ENCODE results near the gene TEX38. TPM values are rescaled to one million over a fixed set of nuclear protein-coding genes. Genes with fewer than 3 reads are reported as not detected.

TEX38 gene
- total RNA-seq, 4 donors from 2014 or later = not detected

DNA sequence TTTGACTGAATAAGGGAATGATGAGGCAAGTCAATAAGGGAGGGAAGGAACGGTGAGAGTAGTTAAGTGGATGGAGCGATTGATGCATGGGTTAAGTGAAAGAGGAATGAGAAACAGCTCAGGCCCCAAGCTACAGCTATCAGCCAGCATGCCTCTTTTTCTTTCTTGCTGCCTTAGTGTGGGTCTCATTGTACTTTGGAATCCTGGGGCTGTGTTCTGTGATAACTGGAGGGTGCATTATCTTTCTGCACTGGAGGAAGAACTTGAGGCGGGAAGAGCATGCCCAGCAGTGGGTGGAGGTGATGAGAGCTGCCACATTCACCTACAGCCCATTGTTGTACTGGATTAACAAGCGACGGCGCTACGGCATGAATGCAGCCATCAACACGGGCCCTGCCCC, 1.0 kb downstream of the TEX38 start:
- Histone ChIP-seq H3K36me3 (peaks cover 0 to 53% (median 6%) of the 10 kb centered on the region in 3 donors), H3K9me3 (no peaks in the 10 kb centered on the region), H3K4me3 (no peak overlapping the region), H3K27ac (no peak overlapping the region), H3K27me3 (no peaks in the 10 kb centered on the region), H3K4me1 (peaks cover 2 to 8% (median 4%) of the 10 kb centered on the region in 3 donors)
- 47 to 59% methylated on average over 3 of the region's 8 CpGs for WGBS, 2 donors
- DNase-seq = no peak
- no peak for TF ChIP-seq POLR2A (IDR thresholded peaks at IDR 0.05)
- TF ChIP-seq, protein P1, sequence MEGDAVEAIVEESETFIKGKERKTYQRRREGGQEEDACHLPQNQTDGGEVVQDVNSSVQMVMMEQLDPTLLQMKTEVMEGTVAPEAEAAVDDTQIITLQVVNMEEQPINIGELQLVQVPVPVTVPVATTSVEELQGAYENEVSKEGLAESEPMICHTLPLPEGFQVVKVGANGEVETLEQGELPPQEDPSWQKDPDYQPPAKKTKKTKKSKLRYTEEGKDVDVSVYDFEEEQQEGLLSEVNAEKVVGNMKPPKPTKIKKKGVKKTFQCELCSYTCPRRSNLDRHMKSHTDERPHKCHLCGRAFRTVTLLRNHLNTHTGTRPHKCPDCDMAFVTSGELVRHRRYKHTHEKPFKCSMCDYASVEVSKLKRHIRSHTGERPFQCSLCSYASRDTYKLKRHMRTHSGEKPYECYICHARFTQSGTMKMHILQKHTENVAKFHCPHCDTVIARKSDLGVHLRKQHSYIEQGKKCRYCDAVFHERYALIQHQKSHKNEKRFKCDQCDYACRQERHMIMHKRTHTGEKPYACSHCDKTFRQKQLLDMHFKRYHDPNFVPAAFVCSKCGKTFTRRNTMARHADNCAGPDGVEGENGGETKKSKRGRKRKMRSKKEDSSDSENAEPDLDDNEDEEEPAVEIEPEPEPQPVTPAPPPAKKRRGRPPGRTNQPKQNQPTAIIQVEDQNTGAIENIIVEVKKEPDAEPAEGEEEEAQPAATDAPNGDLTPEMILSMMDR (IDR thresholded peaks at IDR 0.05) = no peak
- intact Hi-C loops (cut with DNase I) = no loop called here

DNA sequence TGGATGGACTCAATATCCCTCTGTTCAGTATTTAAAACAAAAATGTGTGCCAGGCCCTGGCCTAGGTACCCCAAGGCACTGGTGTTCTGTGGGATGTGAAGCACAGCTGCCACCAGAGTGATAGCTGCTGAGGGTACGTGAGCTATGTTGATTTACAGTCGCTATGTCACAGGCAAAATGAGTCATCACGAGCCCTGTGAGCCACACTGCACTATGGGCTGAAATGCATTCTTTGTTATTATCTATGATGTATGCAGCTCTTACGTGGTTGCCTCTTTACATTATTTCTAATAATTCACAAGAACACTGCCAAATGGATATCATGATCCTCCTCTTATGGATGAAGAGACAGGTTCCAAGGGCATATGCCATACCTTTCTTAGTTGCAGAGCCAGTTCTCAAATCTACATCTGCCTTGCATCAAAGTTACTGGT, 2.1 kb downstream of the TEX38 start:
- no peak for TF ChIP-seq POLR2A (IDR thresholded peaks at IDR 0.05)
- TF ChIP-seq, protein P1 (IDR thresholded peaks at IDR 0.05) = no peak
- no peak overlapping the region for H3K4me3 ChIP-seq
- intact Hi-C loops (cut with DNase I) = no loop called here
- H3K27ac ChIP-seq = no peak overlapping the region
- no peaks in the 10 kb centered on the region for H3K9me3 ChIP-seq
- H3K36me3 ChIP-seq = peaks cover 0 to 64% (median 8%) of the 10 kb centered on the region in 3 donors
- H3K4me1 ChIP-seq = peaks cover 0 to 2% (median 2%) of the 10 kb centered on the region in 3 donors
- no peaks in the 10 kb centered on the region for H3K27me3 ChIP-seq
- no peak for DNase-seq
- 68 to 80% methylated on average over 4 of the region's 4 CpGs for WGBS, 2 donors

DNA sequence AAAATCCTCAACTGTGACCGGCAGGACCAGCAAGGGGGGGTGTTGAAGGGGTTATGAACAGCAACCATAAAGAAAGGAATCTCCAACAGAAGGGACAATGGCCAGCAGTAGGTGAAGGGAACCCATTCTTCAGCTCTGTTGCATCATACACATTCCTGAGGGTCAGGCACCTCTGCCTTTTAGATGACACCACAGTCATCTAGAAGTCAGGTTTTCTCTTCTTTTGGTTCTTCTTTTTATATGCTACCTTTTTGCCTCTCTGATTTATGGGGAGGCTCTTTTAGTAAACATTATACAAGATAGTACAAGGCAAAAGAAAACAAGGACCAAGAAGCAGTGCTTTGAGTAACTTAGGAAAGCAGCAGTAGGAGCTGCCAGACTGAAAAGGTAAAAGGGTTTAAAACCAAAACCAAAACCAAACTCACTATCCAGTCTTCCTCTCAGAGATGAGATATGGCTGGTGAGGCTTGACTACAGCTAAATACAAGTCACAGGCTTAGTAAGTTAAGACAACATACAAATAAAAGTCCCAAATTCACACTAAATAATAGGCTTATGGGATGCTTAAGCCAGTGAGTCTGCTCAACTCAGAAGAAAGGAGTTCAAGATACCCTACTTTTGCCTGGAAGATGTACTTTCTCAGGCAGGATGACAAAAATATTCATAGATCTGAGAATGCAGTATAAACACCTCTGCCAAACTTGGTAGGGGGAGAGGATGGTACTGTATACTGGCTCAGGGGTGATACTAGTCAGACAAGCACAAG, 4.1 kb downstream of the TEX38 start:
- TF ChIP-seq, protein P1 (IDR thresholded peaks at IDR 0.05) = no peak
- no peak for TF ChIP-seq POLR2A (IDR thresholded peaks at IDR 0.05)
- 89 to 92% methylated on average over 1 of the region's 1 CpG for WGBS, 2 donors
- Histone ChIP-seq H3K4me3 (no peak overlapping the region), H3K27me3 (no peaks in the 10 kb centered on the region), H3K9me3 (no peaks in the 10 kb centered on the region), H3K36me3 (peaks cover 4 to 84% (median 14%) of the 10 kb centered on the region in 3 donors), H3K27ac (no peak overlapping the region), H3K4me1 (no peaks in the 10 kb centered on the region)
- intact Hi-C loops (cut with DNase I) = no loop called here
- DNase-seq = no peak

DNA sequence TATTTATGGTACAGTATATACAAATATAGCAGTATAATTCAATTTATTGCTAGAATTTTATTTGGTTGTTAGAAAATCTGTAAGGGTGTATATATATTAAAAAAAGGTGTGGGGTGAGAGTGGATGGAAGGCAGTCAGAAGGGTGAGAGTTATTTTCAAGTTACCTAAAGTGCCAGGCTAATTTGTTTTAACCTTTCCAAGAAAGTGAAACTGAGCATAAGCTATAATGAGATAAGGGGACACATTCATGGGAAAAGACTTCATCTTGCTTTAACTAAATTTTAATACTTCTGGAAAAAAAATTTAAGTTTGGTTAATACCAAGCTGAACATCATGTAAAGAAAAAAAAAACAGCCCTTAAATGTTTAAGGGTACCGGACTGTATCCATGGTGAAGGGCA, 4.9 kb downstream of the TEX38 start:
- H3K9me3 ChIP-seq = no peaks in the 10 kb centered on the region
- intact Hi-C loops (cut with DNase I) = no loop called here
- peaks cover 10 to 92% (median 20%) of the 10 kb centered on the region in 3 donors for H3K36me3 ChIP-seq
- DNase-seq = no peak
- H3K27me3 ChIP-seq = no peaks in the 10 kb centered on the region
- H3K4me3 ChIP-seq = no peak overlapping the region
- no peaks in the 10 kb centered on the region for H3K4me1 ChIP-seq
- H3K27ac ChIP-seq = no peak overlapping the region
- no peak for TF ChIP-seq POLR2A (IDR thresholded peaks at IDR 0.05)
- TF ChIP-seq, protein P1 (IDR thresholded peaks at IDR 0.05) = no peak
- WGBS, 2 donors = 87 to 100% methylated on average over 1 of the region's 1 CpG

DNA sequence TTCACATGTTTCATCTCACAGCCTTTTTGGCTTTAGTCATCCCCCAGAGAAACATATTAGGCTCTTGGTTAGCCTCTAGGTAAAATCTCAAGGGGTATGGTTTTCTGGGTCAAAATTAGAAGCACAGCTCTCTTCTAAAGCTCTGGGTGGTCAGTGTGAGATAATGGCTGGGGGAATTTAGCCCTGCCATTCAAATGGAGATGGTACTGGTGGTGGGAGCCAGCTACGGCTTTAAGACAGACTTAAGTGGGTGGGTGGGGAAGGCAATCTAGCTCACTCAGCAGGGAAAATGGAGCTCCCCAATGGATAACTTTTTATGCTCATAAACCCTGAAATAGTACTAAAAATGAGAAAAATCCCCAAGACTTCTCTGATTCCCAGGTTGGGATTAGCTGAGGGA, 5.7 kb downstream of the TEX38 start:
- intact Hi-C loops (cut with DNase I) = no loop called here
- no peak for DNase-seq
- H3K36me3 ChIP-seq = peaks cover 12 to 100% (median 23%) of the 10 kb centered on the region in 3 donors
- H3K4me1 ChIP-seq = no peaks in the 10 kb centered on the region
- H3K9me3 ChIP-seq = no peaks in the 10 kb centered on the region
- no peak overlapping the region for H3K27ac ChIP-seq
- TF ChIP-seq, protein P1 (IDR thresholded peaks at IDR 0.05) = no peak
- no peak for TF ChIP-seq POLR2A (IDR thresholded peaks at IDR 0.05)
- 100% methylated on average over 1 of the region's 1 CpG; no CpG with 5 or more reads in 1 of the 2 donors for WGBS, 2 donors
- H3K27me3 ChIP-seq = no peaks in the 10 kb centered on the region
- H3K4me3 ChIP-seq = no peak overlapping the region
